Neural progenitor cell (in vitro differentiated cells): Measurements from ENCODE around the gene DDX20. TPM values are rescaled to one million over a fixed set of nuclear protein-coding genes. Genes with fewer than 3 reads are reported as not detected.

ENCODE experiments used
- DNase-seq: peaks from one replicate; pipeline ENCODE4 v3.0.0-alpha.2; 2016; ENCODE audit warnings: low spot score
- H2AFZ ChIP-seq: fragments of 200-600 bp; sonication (generic); replicated peaks from 2 replicates; pipeline ENCODE4 v1.6.1; 2016; ENCODE audit warnings: antibody characterized with exemption
- H3F3A ChIP-seq: fragments of 200-600 bp; sonication (generic); 2 replicates; pipeline ENCODE4 v1.6.1; 2016; ENCODE audit warnings: antibody characterized with exemption, low read depth
- H3K27ac ChIP-seq: fragments of 200-600 bp; sonication (generic); 2 replicates; pipeline ENCODE4 v1.5.1; 2016; ENCODE audit warnings: mild to moderate bottlenecking
- H3K27me3 ChIP-seq: fragments of 200-600 bp; sonication (generic); 2 replicates; pipeline ENCODE4 v1.6.1; 2016; ENCODE audit warnings: mild to moderate bottlenecking, moderate library complexity
- H3K36me3 ChIP-seq: fragments of 200-600 bp; sonication (generic); 2 replicates; pipeline ENCODE4 v1.5.1; 2016
- H3K4me1 ChIP-seq: fragments of 200-600 bp; sonication (generic); 2 replicates; pipeline ENCODE4 v1.6.1; 2016; ENCODE audit warnings: mixed run types
- H3K4me2 ChIP-seq: fragments of 200-600 bp; sonication (generic); 2 replicates; pipeline ENCODE4 v1.6.1; 2016
- H3K4me3 ChIP-seq: fragments of 200-600 bp; sonication (generic); 2 replicates; pipeline ENCODE4 v1.5.1; 2016
- H3K79me2 ChIP-seq: fragments of 200-600 bp; sonication (generic); 2 replicates; pipeline ENCODE4 v1.6.1; 2016; ENCODE audit warnings: low read depth
- H3K9ac ChIP-seq: fragments of 200-600 bp; sonication (generic); 2 replicates; pipeline ENCODE4 v1.6.1; 2016
- H3K9me3 ChIP-seq: fragments of 200-600 bp; sonication (generic); 2 replicates; pipeline ENCODE4 v1.5.1; 2016; ENCODE audit warnings: low read depth
- H4K20me1 ChIP-seq: fragments of 200-600 bp; sonication (generic); 2 replicates; pipeline ENCODE4 v1.6.1; 2016; ENCODE audit warnings: low read depth
- H3K27ac Mint-ChIP-seq: 3 replicates; pipeline ENCODE4 v1.8.0; 2021; ENCODE audit warnings: mixed read lengths
- H3K27me3 Mint-ChIP-seq: 2 replicates; pipeline ENCODE4 v1.8.0; 2022; ENCODE audit warnings: low read depth, mild to moderate bottlenecking, inconsistent platforms, moderate library complexity, mixed read lengths; ENCODE audit not compliant: insufficient read depth
- H3K36me3 Mint-ChIP-seq: 3 replicates; pipeline ENCODE4 v1.8.0; 2021; ENCODE audit warnings: mixed read lengths
- H3K4me1 Mint-ChIP-seq: 3 replicates; pipeline ENCODE4 v1.8.0; 2021; ENCODE audit warnings: mixed read lengths
- H3K4me3 Mint-ChIP-seq: 3 replicates; pipeline ENCODE4 v1.8.0; 2021; ENCODE audit warnings: mild to moderate bottlenecking, moderate library complexity, mixed read lengths
- H3K9me3 Mint-ChIP-seq: 3 replicates; pipeline ENCODE4 v1.8.0; 2020; ENCODE audit warnings: mixed read lengths
- EZH2 ChIP-seq: fragments of 200-600 bp; sonication (generic); IDR thresholded peaks from 2 replicates; pipeline ENCODE4 v1.6.1; 2017; ENCODE audit warnings: antibody characterized with exemption, mild to moderate bottlenecking, moderate library complexity
- EZH2phosphoT487 ChIP-seq: fragments of 200-600 bp; sonication (generic); IDR thresholded peaks from 2 replicates; pipeline ENCODE4 v1.6.1; 2017; ENCODE audit warnings: antibody characterized with exemption
- total RNA-seq: library from RNA; depleted of rRNA; stranded (reverse); fragments of >200 nt; gene quantifications from 2 replicates; pipeline ENCODE4 v1.2.3, GENCODE V29; 2015; ENCODE audit warnings: low replicate concordance
- TF ChIP-seq, protein P1 (sequence below): fragments of 200-600 bp; sonication (generic); IDR thresholded peaks from 2 replicates; pipeline ENCODE4 v1.5.1; 2017; ENCODE audit warnings: antibody characterized with exemption, mild to moderate bottlenecking

DDX20 gene
- total RNA-seq, 1 donor from 2014 or later = 30.4 TPM

- no peak overlapping the region for H3K4me2 ChIP-seq
- no peak for DNase-seq
- Mint-ChIP-seq H3K4me1 (no peaks in the 10 kb centered on the region), H3K27ac (no peak overlapping the region), H3K9me3 (no peaks in the 10 kb centered on the region), H3K27me3 (no peaks in the 10 kb centered on the region), H3K4me3 (no peak overlapping the region), H3K36me3 (peaks cover 21% of the 10 kb centered on the region)
- no peaks in the 10 kb centered on the region for H3K79me2 ChIP-seq
- H3K9ac ChIP-seq = no peak overlapping the region
- H3K9me3 ChIP-seq = no peaks in the 10 kb centered on the region
- peaks cover 28% of the 10 kb centered on the region for H3F3A ChIP-seq
- peaks cover 11% of the 10 kb centered on the region for H3K36me3 ChIP-seq
- H3K27me3 ChIP-seq = no peaks in the 10 kb centered on the region
- H3K27ac ChIP-seq = no peak overlapping the region
- H4K20me1 ChIP-seq = peaks cover 27% of the 10 kb centered on the region
- H2AFZ ChIP-seq = no peak overlapping the region
- H3K4me3 ChIP-seq = no peak overlapping the region
- TF ChIP-seq, protein P1, sequence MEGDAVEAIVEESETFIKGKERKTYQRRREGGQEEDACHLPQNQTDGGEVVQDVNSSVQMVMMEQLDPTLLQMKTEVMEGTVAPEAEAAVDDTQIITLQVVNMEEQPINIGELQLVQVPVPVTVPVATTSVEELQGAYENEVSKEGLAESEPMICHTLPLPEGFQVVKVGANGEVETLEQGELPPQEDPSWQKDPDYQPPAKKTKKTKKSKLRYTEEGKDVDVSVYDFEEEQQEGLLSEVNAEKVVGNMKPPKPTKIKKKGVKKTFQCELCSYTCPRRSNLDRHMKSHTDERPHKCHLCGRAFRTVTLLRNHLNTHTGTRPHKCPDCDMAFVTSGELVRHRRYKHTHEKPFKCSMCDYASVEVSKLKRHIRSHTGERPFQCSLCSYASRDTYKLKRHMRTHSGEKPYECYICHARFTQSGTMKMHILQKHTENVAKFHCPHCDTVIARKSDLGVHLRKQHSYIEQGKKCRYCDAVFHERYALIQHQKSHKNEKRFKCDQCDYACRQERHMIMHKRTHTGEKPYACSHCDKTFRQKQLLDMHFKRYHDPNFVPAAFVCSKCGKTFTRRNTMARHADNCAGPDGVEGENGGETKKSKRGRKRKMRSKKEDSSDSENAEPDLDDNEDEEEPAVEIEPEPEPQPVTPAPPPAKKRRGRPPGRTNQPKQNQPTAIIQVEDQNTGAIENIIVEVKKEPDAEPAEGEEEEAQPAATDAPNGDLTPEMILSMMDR = no peak
- no peak for TF ChIP-seq EZH2
- TF ChIP-seq EZH2phosphoT487 = no peak
- H3K4me1 ChIP-seq = no peaks in the 10 kb centered on the region
These were observed 12.3 kb downstream of the DDX20 start for GRCh38 chr1:111768023-111768422.

GRCh38 chr1:111768625-111769024 lies 12.9 kb downstream of the DDX20 start:
- Histone ChIP-seq H2AFZ (no peak overlapping the region), H3K9me3 (no peaks in the 10 kb centered on the region), H3K4me1 (no peaks in the 10 kb centered on the region), H3K27me3 (no peaks in the 10 kb centered on the region), H3K27ac (no peak overlapping the region), H3K36me3 (peaks cover 8% of the 10 kb centered on the region), H3K4me3 (no peak overlapping the region), H3F3A (peaks cover 28% of the 10 kb centered on the region), H3K9ac (no peak overlapping the region), H3K79me2 (no peaks in the 10 kb centered on the region), H3K4me2 (no peak overlapping the region), H4K20me1 (peaks cover 27% of the 10 kb centered on the region)
- H3K4me3 Mint-ChIP-seq = no peak overlapping the region
- no peak for DNase-seq
- TF ChIP-seq, protein P1 = no peak
- no peak for TF ChIP-seq EZH2phosphoT487
- TF ChIP-seq EZH2 = no peak
- no peak overlapping the region for H3K27ac Mint-ChIP-seq
- H3K4me1 Mint-ChIP-seq = no peaks in the 10 kb centered on the region
- no peaks in the 10 kb centered on the region for H3K27me3 Mint-ChIP-seq
- no peaks in the 10 kb centered on the region for H3K9me3 Mint-ChIP-seq
- peaks cover 20% of the 10 kb centered on the region for H3K36me3 Mint-ChIP-seq

- no peaks in the 10 kb centered on the region for H3K79me2 ChIP-seq
- no peaks in the 10 kb centered on the region for H3K9me3 Mint-ChIP-seq
These were observed 13.9 kb downstream of the DDX20 start for GRCh38 chr1:111769517-111770146.

More at GRCh38 chr1:111769517-111770146, 13.9 kb downstream of the DDX20 start:
- no peaks in the 10 kb centered on the region for H3K4me1 ChIP-seq
- no peak overlapping the region for H3K4me3 Mint-ChIP-seq
- H3K27me3 ChIP-seq = no peaks in the 10 kb centered on the region
- H2AFZ ChIP-seq = no peak overlapping the region
- peaks cover 5% of the 10 kb centered on the region for H3K36me3 ChIP-seq
- peaks cover 16% of the 10 kb centered on the region for H3K36me3 Mint-ChIP-seq
- no peaks in the 10 kb centered on the region for H3K4me1 Mint-ChIP-seq
- no peak overlapping the region for H3K4me2 ChIP-seq
- peak; percentile 57 for DNase-seq
- no peaks in the 10 kb centered on the region for H3K9me3 ChIP-seq
- no peak overlapping the region for H3K27ac Mint-ChIP-seq
- no peak for TF ChIP-seq EZH2phosphoT487
- TF ChIP-seq, protein P1 = peak; percentile 80
- H3K27me3 Mint-ChIP-seq = no peaks in the 10 kb centered on the region
- no peak overlapping the region for H3K27ac ChIP-seq
- no peak overlapping the region for H3K4me3 ChIP-seq
- H3K9ac ChIP-seq = no peak overlapping the region
- H3F3A ChIP-seq = peaks cover 28% of the 10 kb centered on the region
- peaks cover 27% of the 10 kb centered on the region for H4K20me1 ChIP-seq
